Measurements from ENCODE around the gene OR4P4. TPM values are rescaled to one million over a fixed set of nuclear protein-coding genes. Genes with fewer than 3 reads are reported as not detected.

Gene OR4P4
- total RNA-seq: not detected

DNA sequence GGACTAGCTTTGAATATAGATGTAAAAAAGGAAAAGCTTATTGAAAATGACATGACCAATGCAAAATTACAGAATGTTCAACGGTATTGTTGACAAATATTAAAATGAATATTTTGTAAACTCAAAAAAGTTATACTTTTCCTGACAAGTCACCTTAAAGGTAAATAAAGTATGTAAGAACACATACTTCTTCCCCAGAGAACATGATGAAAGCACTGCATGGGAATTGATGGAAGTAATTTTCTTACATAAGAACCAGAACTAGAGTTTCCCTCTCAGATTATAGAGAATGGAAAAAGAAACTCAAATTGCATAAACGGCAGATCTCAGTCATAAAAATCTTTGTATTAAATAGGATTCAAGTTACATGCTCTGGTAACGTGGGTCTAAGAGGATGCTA, at the start of gene OR4P4:
Gene OR4P4 (plus strand): TSS at position 301 of the 400 bp plus-strand sequence.
- ATAC-seq (no peak), DNase-seq (no peak)
- H3K9me3 Mint-ChIP-seq (ENCODE audit: low read depth): peaks cover 24% of the 10 kb centered on the region
- H3K4me1 Mint-ChIP-seq: no peaks in the 10 kb centered on the region
- H3K36me3 Mint-ChIP-seq: no peaks in the 10 kb centered on the region
- CTCF ChIA-PET: no interaction called here
- H3K4me3 Mint-ChIP-seq: no peak within 1 kb of the TSS
- no peak within 1 kb of the TSS for H3K27ac Mint-ChIP-seq
- H3K27me3 Mint-ChIP-seq: no peaks in the 10 kb centered on the region

GRCh38 chr11:55607545-55607944, 27.4 kb upstream of the OR4P4 start, which contains the start of gene OR4C11:
TSS of gene OR4C11 (minus strand) at chr11:55607645. CDS start at chr11:55604373, 3,272 bp downstream.
- Mint-ChIP-seq H3K36me3 (no peaks in the 10 kb centered on the region), H3K27ac (no peak within 1 kb of the TSS), H3K4me1 (no peaks in the 10 kb centered on the region), H3K27me3 (no peaks in the 10 kb centered on the region), H3K9me3 (ENCODE audit: low read depth) (peaks cover 22% of the 10 kb centered on the region), H3K4me3 (no peak within 1 kb of the TSS)
- DNase-seq: no peak
- CTCF ChIA-PET: no interaction called here
- no peak for ATAC-seq

DNA sequence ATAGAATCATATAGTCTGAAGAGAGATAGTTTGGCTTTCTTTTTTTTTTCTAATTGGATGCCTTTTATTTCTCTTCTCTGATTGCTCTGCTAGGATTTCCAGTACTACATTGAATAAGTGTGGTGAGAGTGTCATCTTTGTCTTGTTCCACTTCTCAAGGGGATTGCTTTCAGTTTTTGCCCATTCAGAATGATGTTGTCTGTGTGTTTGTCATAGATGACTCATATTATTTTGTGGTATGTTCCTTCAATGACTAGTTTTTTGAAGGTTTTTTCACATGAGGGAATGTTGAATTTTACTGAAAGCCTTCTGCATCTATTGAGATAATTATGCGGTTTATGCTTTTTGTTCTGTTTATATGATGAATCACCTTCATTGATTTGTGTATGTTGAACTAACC, 10.4 kb upstream of the OR4P4 start:
- Mint-ChIP-seq H3K4me3 (no peak overlapping the region), H3K36me3 (no peaks in the 10 kb centered on the region), H3K9me3 (ENCODE audit: low read depth) (peaks cover 19% of the 10 kb centered on the region), H3K27ac (no peak overlapping the region), H3K4me1 (no peaks in the 10 kb centered on the region), H3K27me3 (no peaks in the 10 kb centered on the region)
- no peak for DNase-seq
- ATAC-seq: no peak
- CTCF ChIA-PET: no interaction called here

GRCh38 chr11:55648027-55648426, 13.1 kb downstream of the OR4P4 start, which contains the start of gene OR4S2:
TSS of gene OR4S2 (plus strand) at chr11:55648327. CDS start at chr11:55650904, 2,577 bp downstream.
- peaks cover 14% of the 10 kb centered on the region for H3K9me3 Mint-ChIP-seq (ENCODE audit: low read depth)
- ATAC-seq (no peak), DNase-seq (no peak)
- H3K4me3 Mint-ChIP-seq: no peak within 1 kb of the TSS
- H3K27ac Mint-ChIP-seq: no peak within 1 kb of the TSS
- CTCF ChIA-PET: no interaction called here
- no peaks in the 10 kb centered on the region for H3K27me3 Mint-ChIP-seq
- no peaks in the 10 kb centered on the region for H3K4me1 Mint-ChIP-seq
- H3K36me3 Mint-ChIP-seq: no peaks in the 10 kb centered on the region

DNA sequence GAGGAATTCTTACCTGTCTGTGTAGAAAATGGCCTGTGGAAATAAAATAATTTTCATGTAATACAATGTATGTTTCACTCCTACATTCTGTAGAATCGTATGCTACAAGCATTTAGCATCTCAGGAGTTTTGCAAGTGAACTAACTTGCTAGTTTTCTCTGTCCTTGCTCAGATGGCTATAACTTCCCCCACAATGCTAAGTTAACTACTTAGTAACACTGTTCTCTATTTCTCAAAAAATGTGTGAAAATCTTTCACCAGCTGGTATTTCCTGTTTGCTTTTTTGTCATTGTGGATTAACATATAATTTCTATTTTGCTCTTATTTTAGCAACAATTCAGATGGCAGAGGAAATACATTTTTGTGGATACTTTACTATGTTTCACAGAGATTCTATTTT, 17.6 kb downstream of the OR4P4 start:
- no peak for ATAC-seq
- Mint-ChIP-seq H3K4me1 (no peaks in the 10 kb centered on the region), H3K36me3 (no peaks in the 10 kb centered on the region), H3K27me3 (no peaks in the 10 kb centered on the region), H3K9me3 (ENCODE audit: low read depth) (peaks cover 18% of the 10 kb centered on the region), H3K27ac (no peak overlapping the region), H3K4me3 (no peak overlapping the region)
- DNase-seq: no peak
- CTCF ChIA-PET: no interaction called here

DNA sequence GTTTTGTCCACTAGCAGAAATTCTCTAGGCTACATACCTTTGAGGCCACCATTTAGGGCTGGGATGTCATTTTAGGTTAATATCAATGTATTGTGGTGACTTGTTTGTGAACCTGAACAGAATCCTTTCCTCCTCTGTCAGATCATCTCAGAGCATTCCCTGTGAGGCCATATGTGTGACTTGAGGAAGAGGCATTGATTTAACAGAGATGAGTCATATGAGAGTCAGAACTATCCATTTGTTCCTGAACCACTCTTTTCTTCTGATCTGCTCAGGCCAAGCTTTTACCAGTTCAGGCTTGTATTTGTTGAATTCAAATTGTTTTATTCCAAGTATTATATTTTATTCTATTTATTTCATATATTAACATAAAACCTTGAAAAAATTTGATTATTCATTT, 20.2 kb downstream of the OR4P4 start:
- no peak overlapping the region for H3K4me3 Mint-ChIP-seq
- CTCF ChIA-PET: no interaction called here
- H3K27ac Mint-ChIP-seq: no peak overlapping the region
- ATAC-seq: no peak
- no peaks in the 10 kb centered on the region for H3K27me3 Mint-ChIP-seq
- no peaks in the 10 kb centered on the region for H3K36me3 Mint-ChIP-seq
- DNase-seq: no peak
- peaks cover 18% of the 10 kb centered on the region for H3K9me3 Mint-ChIP-seq (ENCODE audit: low read depth)
- H3K4me1 Mint-ChIP-seq: no peaks in the 10 kb centered on the region

GRCh38 chr11:55658031-55658573, 23.2 kb downstream of the OR4P4 start:
- Mint-ChIP-seq H3K9me3 (ENCODE audit: low read depth) (peaks cover 13% of the 10 kb centered on the region), H3K4me1 (no peaks in the 10 kb centered on the region), H3K27ac (no peak overlapping the region), H3K36me3 (no peaks in the 10 kb centered on the region), H3K4me3 (no peak overlapping the region), H3K27me3 (no peaks in the 10 kb centered on the region)
- no peak for ATAC-seq
- no peak for DNase-seq
- CTCF ChIA-PET: no interaction called here

DNA sequence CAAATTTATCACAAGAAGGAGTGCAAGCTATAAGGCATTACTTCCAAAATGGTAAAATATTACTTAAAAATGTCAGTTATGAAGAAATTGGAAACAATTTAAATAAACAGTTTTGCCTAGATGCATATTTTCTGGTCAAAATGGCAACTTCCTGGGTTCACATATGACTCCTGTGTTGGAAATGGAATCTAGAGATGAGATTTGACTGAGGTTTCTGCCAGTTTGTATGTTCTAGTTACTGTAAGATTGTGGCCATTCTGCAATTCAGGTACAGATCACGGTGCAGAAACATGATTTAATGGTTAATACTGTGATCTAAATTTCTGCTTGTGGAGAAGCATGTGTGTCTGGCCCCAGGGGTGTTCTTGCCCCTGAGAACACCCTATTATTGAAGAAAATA, 23.7 kb downstream of the OR4P4 start:
- Mint-ChIP-seq H3K4me3 (no peak overlapping the region), H3K27ac (no peak overlapping the region), H3K4me1 (no peaks in the 10 kb centered on the region), H3K9me3 (ENCODE audit: low read depth) (peaks cover 13% of the 10 kb centered on the region), H3K27me3 (no peaks in the 10 kb centered on the region), H3K36me3 (no peaks in the 10 kb centered on the region)
- no peak for DNase-seq
- CTCF ChIA-PET: no interaction called here
- ATAC-seq: no peak

DNA sequence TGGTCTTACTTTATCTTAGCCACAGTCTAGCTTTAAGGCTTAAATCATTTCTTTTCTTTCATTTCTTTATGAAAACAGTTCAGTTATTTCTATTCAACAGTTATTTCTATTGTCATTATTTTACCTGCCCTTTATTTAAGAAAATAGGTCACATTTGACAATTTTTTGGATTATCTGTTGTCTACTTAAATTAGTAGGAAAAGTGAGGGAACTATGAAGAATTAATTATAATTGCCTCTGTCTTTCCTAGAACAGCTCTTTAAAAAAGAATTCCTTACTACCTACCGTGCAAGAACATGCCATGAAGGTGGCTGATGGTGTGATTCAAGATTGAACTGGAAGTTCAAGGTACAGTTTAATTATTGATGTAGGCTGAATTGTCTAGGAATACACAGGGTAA, 27.0 kb downstream of the OR4P4 start, which contains the start of gene OR4C6:
Gene OR4C6 (plus strand): TSS at position 301 of the 400 bp plus-strand sequence. CDS start 2,966 bp downstream, outside the sequence.
- Mint-ChIP-seq H3K4me3 (no peak within 1 kb of the TSS), H3K4me1 (no peaks in the 10 kb centered on the region), H3K36me3 (no peaks in the 10 kb centered on the region), H3K9me3 (ENCODE audit: low read depth) (peaks cover 15% of the 10 kb centered on the region), H3K27ac (no peak within 1 kb of the TSS), H3K27me3 (no peaks in the 10 kb centered on the region)
- ATAC-seq (no peak), DNase-seq (no peak)
- CTCF ChIA-PET: no interaction called here

DNA sequence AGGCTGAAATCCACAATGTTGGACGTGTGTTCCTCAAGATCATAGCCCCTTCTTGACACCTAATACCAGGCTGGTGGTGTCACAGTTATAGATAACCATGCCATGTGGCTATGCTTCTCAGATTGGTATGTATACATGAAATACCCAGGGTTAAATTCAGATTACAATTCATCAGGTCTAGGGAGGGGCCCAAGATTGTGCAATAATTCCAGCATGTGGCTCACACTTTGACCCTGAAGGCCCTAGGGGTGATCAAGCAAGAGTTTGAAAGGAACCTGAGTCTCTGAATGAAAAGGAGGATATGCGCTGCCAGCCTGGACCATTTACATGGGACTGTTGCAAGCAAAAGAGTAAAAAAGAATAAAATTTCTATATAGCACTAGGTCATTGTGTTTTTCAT, 34.5 kb downstream of the OR4P4 start:
- CTCF ChIA-PET: no interaction called here
- no peak overlapping the region for H3K27ac Mint-ChIP-seq
- peaks cover 6% of the 10 kb centered on the region for H3K9me3 Mint-ChIP-seq (ENCODE audit: low read depth)

DNA sequence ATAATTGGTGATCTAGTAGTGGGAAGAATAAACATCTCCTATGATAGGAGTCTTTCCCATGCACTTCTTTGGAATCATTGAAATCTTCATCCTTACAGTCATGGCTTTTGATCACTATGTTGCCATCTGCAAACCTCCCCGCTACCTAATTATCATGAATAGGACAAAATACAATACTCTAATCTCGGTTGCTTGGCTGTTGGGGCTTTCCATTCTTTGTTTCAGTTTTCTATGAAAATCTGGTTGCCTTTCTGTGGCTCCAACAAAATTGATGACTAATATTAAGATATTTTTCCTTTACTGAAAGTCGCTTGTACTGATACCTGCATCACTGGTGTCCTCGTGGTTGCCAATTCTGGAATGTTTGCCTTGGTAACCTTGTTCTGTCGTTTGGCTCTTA, 38.9 kb downstream of the OR4P4 start:
- ATAC-seq (no peak), DNase-seq (no peak)
- CTCF ChIA-PET: no interaction called here
- Mint-ChIP-seq H3K9me3 (ENCODE audit: low read depth) (peaks cover 3% of the 10 kb centered on the region), H3K4me3 (no peak overlapping the region), H3K4me1 (no peaks in the 10 kb centered on the region), H3K27ac (no peak overlapping the region), H3K36me3 (no peaks in the 10 kb centered on the region), H3K27me3 (no peaks in the 10 kb centered on the region)

More for the DNA sequence above, 34.5 kb downstream of the OR4P4 start:
- Mint-ChIP-seq H3K4me3 (no peak overlapping the region), H3K4me1 (no peaks in the 10 kb centered on the region), H3K27me3 (no peaks in the 10 kb centered on the region), H3K36me3 (no peaks in the 10 kb centered on the region)
- DNase-seq: no peak
- no peak for ATAC-seq

Other genes starting within 250 kb of the OR4P4 start
- not detected for gene OR4C15, start 80.6 kb upstream of the OR4P4 start, total RNA-seq
- gene OR4C16, start 63.0 kb upstream of the OR4P4 start, total RNA-seq: not detected
- gene OR4C11, start 27.5 kb upstream of the OR4P4 start, total RNA-seq: not detected
- not detected for gene OR4S2, start 13.2 kb downstream of the OR4P4 start, total RNA-seq
- not detected for gene OR4C6, start 27.1 kb downstream of the OR4P4 start, total RNA-seq
- gene OR5D13, start 138.3 kb downstream of the OR4P4 start, total RNA-seq: not detected
- not detected for gene OR5D14, start 160.4 kb downstream of the OR4P4 start, total RNA-seq
- gene OR5L1, start 176.3 kb downstream of the OR4P4 start, total RNA-seq: not detected
- gene OR5D18, start 184.5 kb downstream of the OR4P4 start, total RNA-seq: not detected
- gene OR5L2, start 192.1 kb downstream of the OR4P4 start, total RNA-seq: not detected
- gene OR5D16, start 203.6 kb downstream of the OR4P4 start, total RNA-seq: not detected
- gene TRIM51, start 248.2 kb downstream of the OR4P4 start, total RNA-seq: not detected